ENCODE data around the gene MIPOL1. TPM values are rescaled to one million over a fixed set of nuclear protein-coding genes. Genes with fewer than 3 reads are reported as not detected.
"Not testable (repeated sequence)": the region's sequence is repeated elsewhere in the genome, so short reads cannot be mapped to it uniquely, and the experiment has no call there.

The MIPOL1 gene
- total RNA-seq, 1 donor from 2014 or later = 8.4 TPM

- intact Hi-C loops (cut with DNase I) = no loop called here
Measured at GRCh38 chr14:37181441-37181840, 16.3 kb upstream of the MIPOL1 start.

GRCh38 chr14:37184520-37184919 is 13.2 kb upstream of the MIPOL1 start:
- DNase-seq; intact Hi-C loops (cut with DNase I); ATAC-seq (ENCODE audit: poor library complexity): not testable (repeated sequence)

More at GRCh38 chr14:37181441-37181840, 16.3 kb upstream of the MIPOL1 start:
- ATAC-seq (ENCODE audit: poor library complexity) (no peak), DNase-seq (no peak)

GRCh38 chr14:37185670-37186069 is 12.1 kb upstream of the MIPOL1 start:
- intact Hi-C loops (cut with DNase I) = no loop called here
- no peak for DNase-seq
- no peak for ATAC-seq (ENCODE audit: poor library complexity)

GRCh38 chr14:37186865-37187264 is 10.9 kb upstream of the MIPOL1 start:
- ATAC-seq (ENCODE audit: poor library complexity) (no peak), DNase-seq (no peak)
- intact Hi-C loops (cut with DNase I) = no loop called here

GRCh38 chr14:37187294-37187693 is 10.4 kb upstream of the MIPOL1 start:
- intact Hi-C loops (cut with DNase I) = no loop called here
- no peak for ATAC-seq (ENCODE audit: poor library complexity)
- no peak for DNase-seq

- ATAC-seq (ENCODE audit: poor library complexity); DNase-seq; intact Hi-C loops (cut with DNase I): not testable (repeated sequence)
Measured at GRCh38 chr14:37187840-37188577, 9.7 kb upstream of the MIPOL1 start.

- DNase-seq; intact Hi-C loops (cut with DNase I); ATAC-seq (ENCODE audit: poor library complexity): not testable (repeated sequence)
Measured at GRCh38 chr14:37189733-37190132, 8.0 kb upstream of the MIPOL1 start.

GRCh38 chr14:37194698-37195097 is 3.0 kb upstream of the MIPOL1 start:
- intact Hi-C loops (cut with DNase I) = no loop called here
- no peak for ATAC-seq (ENCODE audit: poor library complexity)
- DNase-seq = no peak

GRCh38 chr14:37195327-37195726 is 2.4 kb upstream of the MIPOL1 start:
- ATAC-seq (ENCODE audit: poor library complexity) = no peak
- intact Hi-C loops (cut with DNase I) = no loop called here

GRCh38 chr14:37196604-37197420 is 925 bp upstream of the MIPOL1 start:
- intact Hi-C loops (cut with DNase I) = no loop called here
- no peak for ATAC-seq (ENCODE audit: poor library complexity)
- DNase-seq = no peak

More at GRCh38 chr14:37195327-37195726, 2.4 kb upstream of the MIPOL1 start:
- DNase-seq = no peak

- DNase-seq = no peak
- intact Hi-C loops (cut with DNase I) = no loop called here
- ATAC-seq (ENCODE audit: poor library complexity) = no peak
Measured at GRCh38 chr14:37198273-37198598, 499 bp downstream of the MIPOL1 start.

GRCh38 chr14:37198907-37199306 is 1.2 kb downstream of the MIPOL1 start:
- intact Hi-C loops (cut with DNase I) = no loop called here
- DNase-seq (no peak), ATAC-seq (ENCODE audit: poor library complexity) (no peak)

- ATAC-seq (ENCODE audit: poor library complexity) (no peak), DNase-seq (no peak)
- intact Hi-C loops (cut with DNase I) = no loop called here
Measured at GRCh38 chr14:37201724-37202123, 4.0 kb downstream of the MIPOL1 start.

GRCh38 chr14:37202265-37202664 is 4.5 kb downstream of the MIPOL1 start:
- intact Hi-C loops (cut with DNase I) = no loop called here
- no peak for DNase-seq
- ATAC-seq (ENCODE audit: poor library complexity) = no peak

GRCh38 chr14:37202812-37203211 is 5.1 kb downstream of the MIPOL1 start:
- intact Hi-C loops (cut with DNase I) = no loop called here
- DNase-seq (no peak), ATAC-seq (ENCODE audit: poor library complexity) (no peak)

GRCh38 chr14:37203423-37203822 is 5.7 kb downstream of the MIPOL1 start:
- no peak for ATAC-seq (ENCODE audit: poor library complexity)
- intact Hi-C loops (cut with DNase I) = no loop called here
- no peak for DNase-seq

GRCh38 chr14:37205623-37206605 is 8.2 kb downstream of the MIPOL1 start:
- intact Hi-C loops (cut with DNase I); DNase-seq; ATAC-seq (ENCODE audit: poor library complexity): not testable (repeated sequence)

- DNase-seq; ATAC-seq (ENCODE audit: poor library complexity); intact Hi-C loops (cut with DNase I): not testable (repeated sequence)
Measured at GRCh38 chr14:37209617-37210016, 11.9 kb downstream of the MIPOL1 start.

GRCh38 chr14:37210448-37210847 is 12.7 kb downstream of the MIPOL1 start:
- ATAC-seq (ENCODE audit: poor library complexity) = no peak
- no peak for DNase-seq
- intact Hi-C loops (cut with DNase I) = no loop called here

All from Right ventricle myocardium superior (tissue), 1 donor.